Heart left ventricle (tissue), 16 donors: ENCODE results near the gene HEBP1. TPM values are rescaled to one million over a fixed set of nuclear protein-coding genes. Genes with fewer than 3 reads are reported as not detected.

Experiments
- ATAC-seq, 4 donors: fragments of 200-7000 bp; cut with Tn5 transposase; one replicate each; pipeline ENCODE4 v1.9.1; 2020 to 2022; ENCODE audit warnings: moderate library complexity in 4 of 4, mild to moderate bottlenecking in 3 of 4, moderate number of reproducible peaks in 1 of 4
- DNase-seq, 5 donors: peaks; one replicate each; pipeline ENCODE4 v3.0.0-alpha.2; 2020
- H3K27ac ChIP-seq, 12 donors: fragments of 200-600 bp; sonication (generic) in 4 of 12; one replicate each; pipeline versions ENCODE4 v1.5.0 to v1.8.0; 2016 to 2022; ENCODE audit warnings: mild to moderate bottlenecking in 2 of 12
- H3K27me3 ChIP-seq, 9 donors: fragments of 200-600 bp; sonication (generic) in 2 of 9; one replicate each; pipeline versions ENCODE4 v1.5.1 to v1.8.0; 2016 to 2022; ENCODE audit warnings: mild to moderate bottlenecking in 3 of 9
- H3K36me3 ChIP-seq, 9 donors: fragments of 200-600 bp; sonication (generic) in 2 of 9; one replicate each; pipeline versions ENCODE4 v1.5.0 to v1.8.0; 2018 to 2022; ENCODE audit warnings: mild to moderate bottlenecking in 2 of 9
- H3K4me1 ChIP-seq, 12 donors: fragments of 200-600 bp; sonication (generic) in 4 of 12; one replicate each; pipeline versions ENCODE4 v1.5.0 to v1.8.0; 2016 to 2022; ENCODE audit warnings: mild to moderate bottlenecking in 3 of 12
- H3K4me3 ChIP-seq, 12 donors: fragments of 200-600 bp; sonication (generic) in 4 of 12; one replicate each; pipeline versions ENCODE4 v1.5.0 to v1.8.0; 2017 to 2022; ENCODE audit warnings: mild to moderate bottlenecking in 9 of 12, moderate library complexity in 4 of 12
- H3K9me3 ChIP-seq, 12 donors: fragments of 200-600 bp; sonication (generic) in 4 of 12; one replicate each; pipeline versions ENCODE4 v1.5.0 to v1.8.0; 2016 to 2022; ENCODE audit warnings: mild to moderate bottlenecking in 1 of 12
- POLR2A ChIP-seq, 2 donors: fragments of 450-650 bp; IDR thresholded peaks; one replicate each; pipeline ENCODE4 v1.6.1; 2017; ENCODE audit warnings: antibody characterized with exemption in 2 of 2, mild to moderate bottlenecking in 2 of 2, moderate library complexity in 2 of 2
- WGBS, 4 donors: extraction: QIAGEN DNeasy Blood & Tissue Kit in 2 of 4; methylation state at CpG; one replicate each; pipeline versions ENCODE4 v1.1.5 to v1.1.7; 2013 to 2018; 5-methylcytosine and 5-hydroxymethylcytosine counted together
- intact Hi-C, 10 donors: fragments of 100-400 bp; cut with DNase I; formaldehyde crosslinking; loops; one replicate each; pipeline versions ENCODE4 v1.11.1 to v1.14.2; 2022
- polyA plus RNA-seq, 2 donors: library from polyadenylated mRNA; stranded (reverse); fragments of 200-250 nt; gene quantifications; one replicate each; pipeline ENCODE4 v1.2.3, GENCODE V29; 2013
- total RNA-seq, 9 donors: library from RNA; depleted of rRNA in 2 of 9; stranded (reverse); fragments of >200 nt in 2 of 9; fragmentation: NEBNext Ultra II Directional in 3 of 9; extraction: Animal tissue kit (Norgen Biotek cat#: 25700) in 3 of 9; gene quantifications; one replicate each; pipeline versions ENCODE4 v1.1.0 to v1.2.4, GENCODE V29; 2016 to 2023
- TF ChIP-seq, protein P1 (sequence below), 12 donors: fragments of 200-600 bp; sonication (generic) in 4 of 12; IDR thresholded peaks; one replicate each; pipeline versions ENCODE4 v1.5.0 to v1.8.0; 2018 to 2022; ENCODE audit warnings: antibody characterized with exemption in 12 of 12, mild to moderate bottlenecking in 5 of 12
- donor health status: ischemic (EF 13 %, LVEDD 7.1; RV severe dilation, severe dysfunction).
- donor health status: healthy with polysubstance abuse.
- donor health status: DM: no; HTN: yes; CAD: no.
- donor health status: DM: no; HTN: no; CAD: no.
- donor health status: ischemic (EF 25% LVEDD 6.9; RV normal size, moderate dysfunction).
- donor health status: ischemic (EF 25% LVEDD 5.7; RV mildly dilated, moderate dysfunction).
- donor health status: healthy.
- donor health status: DM: yes; HTN: yes; CAD: no.
- donor health status: ischemic (EF 35%, LVEDD 5.7; RV mildly dilated, moderate dysfunction).
- donor health status: nonischemic (EF 11% LVEDD 7.7; RV severe dilation, severe dysfunction).
- donor health status: DM: yes; HTN: yes; CAD: no.
- donor health status: PGD.
- donor health status: ischemic (EF 29% LVEDD 5.4; RV normal size, mild dysfunction).
- donor health status: nonischemic (EF 23%, LVEDD 6.1; RV moderate dilation, normal function).

Gene HEBP1
- total and polyA plus RNA-seq, 11 donors: 26.3 to 88.1 (median 52.6) TPM

DNA sequence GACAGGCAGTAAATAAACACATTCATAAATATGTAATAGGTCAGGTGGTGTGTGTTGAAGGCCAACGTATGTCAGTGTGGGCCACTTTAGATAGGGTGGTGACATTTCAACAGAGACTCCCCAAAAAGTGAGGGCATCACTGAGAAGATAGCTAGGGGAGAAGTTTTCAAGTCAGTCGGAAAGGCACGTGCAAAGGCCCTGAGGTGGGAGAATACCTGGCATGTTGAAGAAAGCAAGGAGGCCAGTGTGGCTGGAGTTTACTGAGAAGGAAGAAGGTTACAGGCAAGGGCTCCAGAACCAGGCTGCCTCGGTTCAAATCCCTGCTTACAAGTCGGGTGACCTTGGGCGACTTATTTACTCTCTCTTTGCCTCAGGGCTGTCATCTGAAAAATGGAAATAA lies 11.0 kb upstream of the HEBP1 start:
- no peaks in the 10 kb centered on the region for H3K9me3 ChIP-seq
- H3K4me1 ChIP-seq: peaks cover 0 to 4% (median 0%) of the 10 kb centered on the region in 12 donors
- H3K36me3 ChIP-seq: no peaks in the 10 kb centered on the region
- TF ChIP-seq, protein P1, sequence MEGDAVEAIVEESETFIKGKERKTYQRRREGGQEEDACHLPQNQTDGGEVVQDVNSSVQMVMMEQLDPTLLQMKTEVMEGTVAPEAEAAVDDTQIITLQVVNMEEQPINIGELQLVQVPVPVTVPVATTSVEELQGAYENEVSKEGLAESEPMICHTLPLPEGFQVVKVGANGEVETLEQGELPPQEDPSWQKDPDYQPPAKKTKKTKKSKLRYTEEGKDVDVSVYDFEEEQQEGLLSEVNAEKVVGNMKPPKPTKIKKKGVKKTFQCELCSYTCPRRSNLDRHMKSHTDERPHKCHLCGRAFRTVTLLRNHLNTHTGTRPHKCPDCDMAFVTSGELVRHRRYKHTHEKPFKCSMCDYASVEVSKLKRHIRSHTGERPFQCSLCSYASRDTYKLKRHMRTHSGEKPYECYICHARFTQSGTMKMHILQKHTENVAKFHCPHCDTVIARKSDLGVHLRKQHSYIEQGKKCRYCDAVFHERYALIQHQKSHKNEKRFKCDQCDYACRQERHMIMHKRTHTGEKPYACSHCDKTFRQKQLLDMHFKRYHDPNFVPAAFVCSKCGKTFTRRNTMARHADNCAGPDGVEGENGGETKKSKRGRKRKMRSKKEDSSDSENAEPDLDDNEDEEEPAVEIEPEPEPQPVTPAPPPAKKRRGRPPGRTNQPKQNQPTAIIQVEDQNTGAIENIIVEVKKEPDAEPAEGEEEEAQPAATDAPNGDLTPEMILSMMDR (IDR thresholded peaks at IDR 0.05): no peak
- 92 to 96% (median 95%) methylated on average over 6 of the region's 6 CpGs for WGBS, 4 donors
- no peak overlapping the region for H3K4me3 ChIP-seq
- intact Hi-C loops: no loop called here
- ATAC-seq (no peak), DNase-seq (no peak)
- no peak overlapping the region for H3K27ac ChIP-seq
- H3K27me3 ChIP-seq: peaks cover 0 to 5% (median 0%) of the 10 kb centered on the region in 9 donors

DNA sequence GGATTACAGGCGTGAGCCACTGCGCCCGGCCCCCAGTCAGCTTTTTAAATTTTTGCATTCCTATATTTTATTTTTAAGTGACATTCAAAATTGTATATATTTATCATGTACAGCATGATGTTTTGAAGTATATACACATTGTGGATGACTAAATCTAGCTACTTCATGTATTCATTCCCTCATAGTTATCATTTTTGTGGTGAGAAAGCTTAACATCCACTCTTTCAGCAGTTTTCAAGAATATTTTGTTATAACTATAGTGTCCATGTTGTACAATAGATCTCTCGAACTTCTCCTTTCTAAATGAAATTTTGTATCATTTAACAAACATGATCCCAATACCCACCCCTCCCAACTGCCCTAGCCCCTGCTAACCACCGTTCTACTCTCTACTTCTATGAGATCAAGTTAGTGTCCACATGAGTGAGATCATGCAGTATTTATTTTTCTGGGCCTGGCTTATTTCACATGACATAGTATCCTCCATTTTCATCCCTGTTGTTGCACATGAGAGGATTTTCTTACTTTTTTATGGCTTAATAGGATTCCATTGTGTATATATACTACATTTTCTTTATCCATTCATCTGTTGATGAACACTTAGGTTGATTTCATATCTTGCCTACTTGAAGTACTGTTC lies 8.8 kb upstream of the HEBP1 start:
- no peaks in the 10 kb centered on the region for H3K36me3 ChIP-seq
- no peak overlapping the region for H3K27ac ChIP-seq
- DNase-seq (no peak), ATAC-seq (no peak)
- H3K9me3 ChIP-seq: no peaks in the 10 kb centered on the region
- no peak overlapping the region for H3K4me3 ChIP-seq
- H3K27me3 ChIP-seq: peaks cover 0 to 4% (median 0%) of the 10 kb centered on the region in 9 donors
- H3K4me1 ChIP-seq: peaks cover 0 to 9% (median 0%) of the 10 kb centered on the region in 12 donors
- TF ChIP-seq, protein P1 (IDR thresholded peaks at IDR 0.05): no peak
- TF ChIP-seq POLR2A (IDR thresholded peaks at IDR 0.05): no peak
- intact Hi-C loops: loop anchor here in 2 of 10 donors (10.0 kb wide), 2 partner anchors 206 to 216 kb away; no protein-coding TSS in a partner anchor
- WGBS, 4 donors: 81 to 92% (median 85%) methylated on average over 5 of the region's 5 CpGs

DNA sequence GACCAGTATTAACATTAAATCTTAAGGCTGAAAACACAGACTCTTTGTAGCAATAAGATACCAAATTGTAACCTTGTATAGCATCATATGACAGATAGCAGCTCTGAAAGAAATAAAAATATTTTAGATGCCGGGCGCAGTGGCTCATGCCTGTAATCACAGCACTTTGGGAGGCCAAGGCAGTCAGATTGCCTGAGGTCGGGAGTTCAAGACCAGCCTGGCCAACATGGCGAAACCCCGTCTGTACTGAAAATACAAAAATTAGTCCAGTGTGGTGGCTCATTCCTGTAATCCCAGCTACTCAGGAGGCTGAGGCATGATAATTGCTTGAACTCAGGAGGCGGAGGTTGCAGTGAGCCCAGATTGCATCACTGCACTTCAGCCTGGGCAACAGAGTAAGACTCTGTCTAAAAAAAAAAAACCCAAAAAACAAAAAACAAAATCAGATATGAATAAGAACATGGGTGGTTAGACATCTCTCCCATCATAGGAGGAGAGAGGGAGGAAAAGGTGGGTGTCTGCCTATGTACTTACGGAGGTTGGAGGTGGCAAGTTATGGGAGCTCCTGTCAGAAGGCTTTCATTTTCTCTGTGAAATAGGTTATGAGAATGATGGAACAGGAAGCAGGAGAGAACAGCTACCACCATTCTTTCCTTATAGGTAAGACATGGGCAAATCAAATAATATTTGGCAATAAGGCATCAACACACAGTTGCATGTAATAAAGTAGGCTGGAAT lies 7.6 kb upstream of the HEBP1 start:
- WGBS, 4 donors: 90 to 94% (median 94%) methylated on average over 7 of the region's 7 CpGs
- intact Hi-C loops: loop anchor here in 2 of 10 donors (10.0 kb wide), 2 partner anchors 207 to 217 kb away; no protein-coding TSS in a partner anchor
- no peak overlapping the region for H3K4me3 ChIP-seq
- H3K4me1 ChIP-seq: peaks cover 0 to 9% (median 0%) of the 10 kb centered on the region in 12 donors
- DNase-seq: no peak
- no peak for ATAC-seq
- no peaks in the 10 kb centered on the region for H3K36me3 ChIP-seq
- no peak overlapping the region for H3K27ac ChIP-seq
- H3K9me3 ChIP-seq: no peaks in the 10 kb centered on the region
- H3K27me3 ChIP-seq: no peaks in the 10 kb centered on the region
- no peak for TF ChIP-seq POLR2A (IDR thresholded peaks at IDR 0.05)
- TF ChIP-seq, protein P1 (IDR thresholded peaks at IDR 0.05): no peak

DNA sequence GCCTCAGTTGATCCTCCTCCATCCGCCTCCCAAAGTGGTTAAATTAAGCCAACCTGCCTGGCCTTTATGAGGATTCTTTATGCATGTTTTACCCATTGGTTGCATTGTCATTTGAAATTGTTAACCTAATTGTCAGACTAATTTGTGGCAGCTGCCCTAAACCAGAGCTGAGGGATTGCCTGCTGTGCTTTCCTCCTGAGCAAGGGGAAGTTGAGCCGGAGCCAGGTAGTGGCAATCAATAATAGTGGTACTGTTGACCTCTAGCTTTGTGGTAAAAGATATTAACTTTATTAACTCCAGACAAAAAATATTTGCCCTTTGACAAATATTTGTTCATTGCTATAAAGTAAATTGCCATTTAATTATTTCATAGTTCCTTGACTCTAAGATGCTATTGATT lies 5.6 kb upstream of the HEBP1 start:
- WGBS, 4 donors: 98 to 100% (median 99%) methylated on average over 2 of the region's 2 CpGs
- H3K27me3 ChIP-seq: no peaks in the 10 kb centered on the region
- H3K27ac ChIP-seq: no peak overlapping the region
- TF ChIP-seq, protein P1 (IDR thresholded peaks at IDR 0.05): no peak
- TF ChIP-seq POLR2A (IDR thresholded peaks at IDR 0.05): no peak
- peaks cover 0 to 24% (median 5%) of the 10 kb centered on the region in 12 donors for H3K4me1 ChIP-seq
- intact Hi-C loops: loop anchor here in 2 of 10 donors (10.0 kb wide), 2 partner anchors 209 to 219 kb away; no protein-coding TSS in a partner anchor
- H3K9me3 ChIP-seq: no peaks in the 10 kb centered on the region
- ATAC-seq (no peak), DNase-seq (no peak)
- no peak overlapping the region for H3K4me3 ChIP-seq
- no peaks in the 10 kb centered on the region for H3K36me3 ChIP-seq
